Cardiac muscle cell (in vitro differentiated cells and primary cell): ENCODE results near the gene LSMEM2. TPM values are rescaled to one million over a fixed set of nuclear protein-coding genes. Genes with fewer than 3 reads are reported as not detected.

Source experiments
- DNase-seq, 2 donors: peaks; one replicate each; pipeline versions ENCODE4 v3.0.0 to v3.0.0-alpha.2; 2010 to 2017; ENCODE audit warnings: low read depth in 1 of 2, low spot score in 1 of 2
- H3K27ac ChIP-seq: fragments of 200-600 bp; sonication (generic); 2 replicates; pipeline ENCODE4 v1.5.1; 2016
- H3K27me3 ChIP-seq: fragments of 200-600 bp; sonication (generic); 2 replicates; pipeline ENCODE4 v1.6.0; 2016; ENCODE audit warnings: control low read depth
- H3K36me3 ChIP-seq: fragments of 200-600 bp; sonication (generic); 2 replicates; pipeline ENCODE4 v1.5.1; 2016; ENCODE audit warnings: control low read depth
- H3K4me1 ChIP-seq: fragments of 200-600 bp; sonication (generic); 2 replicates; pipeline ENCODE4 v1.8.1; 2017; ENCODE audit warnings: low read depth, mild to moderate bottlenecking, mixed run types
- H3K4me3 ChIP-seq: fragments of 200-600 bp; sonication (generic); 2 replicates; pipeline ENCODE4 v1.5.1; 2016; ENCODE audit warnings: mild to moderate bottlenecking
- H3K9me3 ChIP-seq: fragments of 200-600 bp; sonication (generic); 2 replicates; pipeline ENCODE4 v1.5.1; 2017; ENCODE audit warnings: low read depth, mild to moderate bottlenecking, control low read depth
- polyA plus RNA-seq: library from polyadenylated mRNA; unstranded; fragments of >200 nt; fragmentation: Nextera tagmentation; extraction: Ambion mirVana; gene quantifications from 2 replicates; pipeline ENCODE4 v1.2.1, GENCODE V29; 2016
- total RNA-seq: library from RNA; depleted of rRNA; stranded (reverse); fragments of >200 nt; gene quantifications from 2 replicates; pipeline ENCODE4 v1.2.3, GENCODE V29; 2016
- TF ChIP-seq, protein P1 (sequence below): IDR thresholded peaks from 2 replicates; pipeline ENCODE4 v1.5.1; 2012; ENCODE audit warnings: low read depth, mild to moderate bottlenecking, low read length

Gene LSMEM2
- total and polyA plus RNA-seq, 2 experiments from 2014 or later, result 18.1 to 29.2 TPM

DNA sequence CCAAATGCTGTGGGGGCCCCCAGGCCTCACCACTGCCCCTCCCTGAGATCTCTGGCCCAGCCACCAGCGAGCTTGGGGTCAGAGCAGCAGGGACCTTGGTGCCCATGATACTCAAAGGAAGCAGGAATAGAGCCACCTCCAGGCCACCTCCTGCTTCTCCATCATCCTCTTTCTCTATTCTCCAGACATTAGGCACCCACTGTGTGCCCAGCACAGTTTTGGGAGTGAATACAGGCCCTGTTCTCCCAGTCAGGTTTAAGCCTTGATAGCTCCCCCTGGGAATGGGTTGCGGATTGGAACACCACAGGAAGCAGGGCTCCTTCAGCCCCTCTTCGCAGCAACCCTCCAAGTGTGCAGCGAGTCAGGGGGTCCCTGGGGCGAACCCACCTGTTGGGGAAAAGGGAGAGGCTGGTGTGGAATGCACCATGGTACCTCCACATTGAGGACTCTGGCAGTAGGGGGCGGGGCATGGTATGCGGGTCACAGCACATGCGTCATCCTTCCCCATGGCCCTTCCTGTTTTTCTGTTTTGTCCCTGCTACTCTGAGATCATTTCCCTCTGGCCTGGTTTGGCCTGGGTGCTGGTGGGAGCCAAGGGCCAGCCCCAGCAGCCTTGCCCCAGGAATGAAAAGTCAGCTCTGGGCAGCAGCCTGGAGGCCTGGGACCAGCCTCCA is 24.2 kb upstream of the LSMEM2 start:
- TF ChIP-seq, protein P1, sequence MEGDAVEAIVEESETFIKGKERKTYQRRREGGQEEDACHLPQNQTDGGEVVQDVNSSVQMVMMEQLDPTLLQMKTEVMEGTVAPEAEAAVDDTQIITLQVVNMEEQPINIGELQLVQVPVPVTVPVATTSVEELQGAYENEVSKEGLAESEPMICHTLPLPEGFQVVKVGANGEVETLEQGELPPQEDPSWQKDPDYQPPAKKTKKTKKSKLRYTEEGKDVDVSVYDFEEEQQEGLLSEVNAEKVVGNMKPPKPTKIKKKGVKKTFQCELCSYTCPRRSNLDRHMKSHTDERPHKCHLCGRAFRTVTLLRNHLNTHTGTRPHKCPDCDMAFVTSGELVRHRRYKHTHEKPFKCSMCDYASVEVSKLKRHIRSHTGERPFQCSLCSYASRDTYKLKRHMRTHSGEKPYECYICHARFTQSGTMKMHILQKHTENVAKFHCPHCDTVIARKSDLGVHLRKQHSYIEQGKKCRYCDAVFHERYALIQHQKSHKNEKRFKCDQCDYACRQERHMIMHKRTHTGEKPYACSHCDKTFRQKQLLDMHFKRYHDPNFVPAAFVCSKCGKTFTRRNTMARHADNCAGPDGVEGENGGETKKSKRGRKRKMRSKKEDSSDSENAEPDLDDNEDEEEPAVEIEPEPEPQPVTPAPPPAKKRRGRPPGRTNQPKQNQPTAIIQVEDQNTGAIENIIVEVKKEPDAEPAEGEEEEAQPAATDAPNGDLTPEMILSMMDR, result no peak
- H3K4me1 ChIP-seq, result no peaks in the 10 kb centered on the region
- H3K9me3 ChIP-seq, result no peaks in the 10 kb centered on the region
- H3K27me3 ChIP-seq, result no peaks in the 10 kb centered on the region
- DNase-seq, result peak in 1 of 2 donors; percentile 75
- no peak overlapping the region for H3K4me3 ChIP-seq
- H3K27ac ChIP-seq, result no peak overlapping the region
- H3K36me3 ChIP-seq, result peaks cover 30% of the 10 kb centered on the region

DNA sequence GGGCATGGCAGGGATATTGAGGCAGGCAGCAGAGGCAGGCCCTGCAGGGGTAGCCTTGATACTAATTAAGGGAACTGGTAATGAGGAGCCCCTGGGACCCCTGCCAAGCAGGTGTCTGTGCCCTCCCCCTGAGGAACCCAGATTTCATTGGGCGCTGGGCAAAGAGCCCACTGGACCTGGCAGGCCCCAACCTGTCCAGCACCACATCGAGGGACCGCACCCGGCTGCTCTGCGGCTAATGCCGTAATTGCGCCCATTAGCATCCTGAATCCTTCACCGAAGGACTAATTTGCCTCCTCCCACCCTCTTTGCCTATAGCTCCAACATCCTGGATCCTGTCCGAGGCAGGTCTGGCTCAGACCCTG is 23.7 kb upstream of the LSMEM2 start:
- no peak overlapping the region for H3K27ac ChIP-seq
- TF ChIP-seq, protein P1, result no peak
- H3K36me3 ChIP-seq, result peaks cover 30% of the 10 kb centered on the region
- no peaks in the 10 kb centered on the region for H3K27me3 ChIP-seq
- no peaks in the 10 kb centered on the region for H3K9me3 ChIP-seq
- DNase-seq, result no peak
- peaks cover under 1% of the 10 kb centered on the region for H3K4me1 ChIP-seq
- no peak overlapping the region for H3K4me3 ChIP-seq

DNA sequence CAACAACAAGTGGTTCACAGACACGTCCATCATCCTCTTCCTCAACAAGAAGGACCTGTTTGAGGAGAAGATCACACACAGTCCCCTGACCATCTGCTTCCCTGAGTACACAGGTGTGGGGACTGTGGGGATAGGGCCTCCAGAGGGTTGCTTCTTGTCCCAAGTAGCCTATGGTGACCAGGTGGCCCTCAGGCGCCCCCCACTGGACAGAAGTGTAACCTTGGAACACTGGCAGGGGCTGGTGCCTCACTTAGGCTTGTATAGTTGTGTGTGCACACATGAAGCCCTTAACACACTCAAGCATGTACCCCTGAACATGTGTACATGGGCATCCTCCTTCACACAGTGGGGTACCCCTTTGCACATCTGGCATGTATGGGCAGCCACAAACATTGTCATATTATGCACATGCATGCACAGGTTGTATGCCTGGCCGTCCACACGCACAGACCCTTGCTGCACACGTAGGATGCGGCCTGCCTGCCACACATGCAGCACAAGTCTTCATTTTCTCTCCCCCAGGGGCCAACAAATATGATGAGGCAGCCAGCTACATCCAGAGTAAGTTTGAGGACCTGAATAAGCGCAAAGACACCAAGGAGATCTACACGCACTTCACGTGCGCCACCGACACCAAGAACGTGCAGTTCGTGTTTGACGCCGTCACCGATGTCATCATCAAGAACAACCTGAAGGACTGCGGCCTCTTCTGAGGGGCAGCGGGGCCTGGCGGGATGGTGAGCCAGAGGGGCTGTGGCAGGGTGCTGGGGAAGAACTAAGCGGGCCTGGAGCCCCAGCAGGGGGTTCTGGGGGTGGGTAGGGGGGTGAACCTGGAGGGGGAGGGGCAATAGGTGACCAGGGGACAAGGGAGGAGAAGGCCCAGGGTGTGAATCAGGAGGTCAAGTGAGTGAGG is 21.7 kb upstream of the LSMEM2 start:
- no peak overlapping the region for H3K27ac ChIP-seq
- DNase-seq, result peak in 1 of 2 donors; percentile 49
- peaks cover 30% of the 10 kb centered on the region for H3K36me3 ChIP-seq
- H3K27me3 ChIP-seq, result no peaks in the 10 kb centered on the region
- H3K9me3 ChIP-seq, result no peaks in the 10 kb centered on the region
- peaks cover 15% of the 10 kb centered on the region for H3K4me1 ChIP-seq
- TF ChIP-seq, protein P1, result peak; percentile 58
- no peak overlapping the region for H3K4me3 ChIP-seq

DNA sequence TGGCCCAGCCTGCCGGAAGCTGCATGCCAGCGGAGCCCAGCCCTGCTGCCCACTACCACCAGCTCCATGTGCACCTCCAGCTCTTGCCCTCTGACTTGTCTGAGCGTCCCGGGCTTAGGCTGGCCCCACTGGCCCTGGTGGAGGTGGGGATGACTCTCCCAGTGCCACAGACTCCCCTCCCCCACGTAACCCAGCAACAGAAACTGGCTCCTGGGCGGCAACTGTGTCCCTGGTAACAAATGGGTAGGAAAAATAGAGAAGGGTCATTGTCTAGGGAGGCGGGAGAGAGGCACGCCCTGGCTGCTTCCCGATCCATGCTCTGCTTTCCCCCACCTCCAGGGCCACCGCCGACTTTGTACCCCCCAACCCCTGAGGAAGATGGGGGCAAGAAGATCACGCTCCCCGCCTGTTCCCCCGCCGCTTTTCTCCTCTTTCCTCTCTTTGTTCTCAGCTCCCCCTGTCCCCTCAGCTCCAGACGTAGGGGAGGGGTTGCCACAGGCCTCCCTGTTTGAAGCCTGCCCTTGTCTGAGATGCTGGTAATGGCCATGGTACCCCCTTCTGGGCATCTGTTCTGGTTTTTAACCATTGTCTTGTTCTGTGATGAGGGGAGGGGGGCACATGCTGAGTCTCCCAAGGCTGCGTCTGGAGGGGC is 20.7 kb upstream of the LSMEM2 start:
- Histone ChIP-seq H3K4me3 (no peak overlapping the region), H3K36me3 (peaks cover 23% of the 10 kb centered on the region), H3K4me1 (peaks cover 15% of the 10 kb centered on the region), H3K9me3 (no peaks in the 10 kb centered on the region), H3K27ac (no peak overlapping the region), H3K27me3 (no peaks in the 10 kb centered on the region)
- TF ChIP-seq, protein P1, result no peak
- DNase-seq, result no peak

DNA sequence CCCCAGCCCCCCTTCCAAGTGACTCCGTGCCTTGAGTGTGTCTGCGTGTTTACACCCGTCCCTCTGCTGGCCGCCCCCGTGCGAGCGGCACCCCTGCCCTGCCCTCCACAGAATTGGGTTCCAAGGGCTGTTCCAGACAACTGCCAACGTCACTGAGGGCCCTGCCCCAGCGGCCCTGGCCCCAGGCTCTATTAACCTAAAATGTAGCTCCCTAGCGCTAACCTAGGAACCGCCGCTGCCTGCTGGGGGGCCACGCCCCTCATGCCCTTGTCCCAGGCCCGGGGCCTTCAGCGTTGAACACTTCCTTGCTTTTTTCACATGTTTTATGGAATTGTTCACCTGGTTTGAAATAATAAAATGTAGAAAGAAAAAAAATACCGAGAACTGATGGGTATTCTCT is 19.9 kb upstream of the LSMEM2 start:
- Histone ChIP-seq H3K27me3 (no peaks in the 10 kb centered on the region), H3K4me1 (peaks cover 19% of the 10 kb centered on the region), H3K4me3 (no peak overlapping the region), H3K9me3 (no peaks in the 10 kb centered on the region), H3K27ac (no peak overlapping the region), H3K36me3 (peaks cover 23% of the 10 kb centered on the region)
- no peak for DNase-seq
- TF ChIP-seq, protein P1, result no peak
